Loucy (cell line): ENCODE data around the gene PPP3CA.

Experiments used
- H2AFZ ChIP-seq: fragments of 200-600 bp; sonication (generic); 2 replicates; pipeline ENCODE4 v1.6.0; 2016; ENCODE audit warnings: antibody characterized with exemption, mild to moderate bottlenecking, low read length, moderate library complexity
- H3F3A ChIP-seq: fragments of 200-600 bp; 2 replicates; pipeline ENCODE4 v1.6.0; 2016; ENCODE audit warnings: antibody characterized with exemption, low read depth, mild to moderate bottlenecking
- H3K27me3 ChIP-seq: fragments of 200-600 bp; sonication (generic); 2 replicates; pipeline ENCODE4 v1.6.1; 2014; ENCODE audit warnings: low read length, mild to moderate bottlenecking; ENCODE audit not compliant: insufficient read depth, poor library complexity, severe bottlenecking
- H3K36me3 ChIP-seq: fragments of 200-600 bp; sonication (generic); 2 replicates; pipeline ENCODE4 v1.6.1; 2016; ENCODE audit warnings: low read length; ENCODE audit not compliant: insufficient read depth
- H3K4me1 ChIP-seq: fragments of 200-600 bp; sonication (generic); 2 replicates; pipeline ENCODE4 v1.5.1; 2014; ENCODE audit warnings: low read length, mild to moderate bottlenecking; ENCODE audit not compliant: insufficient read depth, poor library complexity, severe bottlenecking
- H3K4me2 ChIP-seq: fragments of 200-600 bp; sonication (generic); 2 replicates; pipeline ENCODE4 v1.6.0; 2014; ENCODE audit warnings: antibody characterized with exemption, low read length, low read depth, mild to moderate bottlenecking; ENCODE audit not compliant: poor library complexity, severe bottlenecking
- H3K4me3 ChIP-seq: fragments of 200-600 bp; sonication (generic); 2 replicates; pipeline ENCODE4 v1.5.1; 2014; ENCODE audit warnings: low read length, mild to moderate bottlenecking, mixed read lengths; ENCODE audit not compliant: poor library complexity, severe bottlenecking
- H3K79me2 ChIP-seq: fragments of 200-600 bp; sonication (generic); 2 replicates; pipeline ENCODE4 v1.6.1; 2014; ENCODE audit warnings: low read length; ENCODE audit not compliant: insufficient read depth
- H3K9ac ChIP-seq: fragments of 200-600 bp; sonication (generic); 2 replicates; pipeline ENCODE4 v1.6.0; 2014; ENCODE audit warnings: mild to moderate bottlenecking, low read depth, low read length, moderate library complexity; ENCODE audit not compliant: poor library complexity, severe bottlenecking
- H3K9me2 ChIP-seq: fragments of 200-600 bp; sonication (generic); replicated peaks from 2 replicates; pipeline ENCODE4 v1.6.1; 2016; ENCODE audit warnings: low read depth, low read length, mixed read lengths
- H3K9me3 ChIP-seq: fragments of 200-600 bp; sonication (generic); 2 replicates; pipeline ENCODE4 v1.6.1; 2014; ENCODE audit warnings: mild to moderate bottlenecking, antibody characterized with exemption, low read length, low read depth; ENCODE audit not compliant: insufficient read depth
- H4K20me1 ChIP-seq: fragments of 200-600 bp; sonication (generic); 2 replicates; pipeline ENCODE4 v1.6.0; 2014; ENCODE audit warnings: antibody characterized with exemption, low read length, mild to moderate bottlenecking; ENCODE audit not compliant: insufficient read depth, poor library complexity, severe bottlenecking
- CTCF ChIP-seq: fragments of 200-600 bp; sonication (generic); conservative IDR thresholded peaks from 2 replicates; pipeline ENCODE4 v1.5.1; 2014; ENCODE audit warnings: mild to moderate bottlenecking, antibody characterized with exemption, low read length
- EZH2phosphoT487 ChIP-seq: fragments of 200-600 bp; IDR thresholded peaks from 2 replicates; pipeline ENCODE4 v1.6.1; 2018; ENCODE audit warnings: antibody characterized with exemption, mild to moderate bottlenecking, moderate library complexity, borderline replicate concordance

Gene PPP3CA

GRCh38 chr4:101065935-101066485 is 281.3 kb downstream of the PPP3CA start:
- H3K9me2 ChIP-seq = no peaks in the 10 kb centered on the region
- H3K9me3 ChIP-seq = no peaks in the 10 kb centered on the region
- H3K4me3 ChIP-seq = peak overlapping the region; percentile 26
- TF ChIP-seq CTCF (no peak), EZH2phosphoT487 (no peak)
- peak overlapping the region; percentile 50 for H3K9ac ChIP-seq
- peak overlapping the region; percentile 67 for H3K4me2 ChIP-seq
- no peaks in the 10 kb centered on the region for H3K27me3 ChIP-seq
- no peaks in the 10 kb centered on the region for H3K79me2 ChIP-seq
- H2AFZ ChIP-seq = no peak overlapping the region
- H3F3A ChIP-seq = peaks cover 11% of the 10 kb centered on the region; the same call in 1 of the 2 replicates
- H4K20me1 ChIP-seq = no peaks in the 10 kb centered on the region
- peaks cover 7% of the 10 kb centered on the region; the same call in 1 of the 2 replicates for H3K36me3 ChIP-seq
- H3K4me1 ChIP-seq = peaks cover 31% of the 10 kb centered on the region

GRCh38 chr4:101065346-101065745 is 282.0 kb downstream of the PPP3CA start:
- H3K36me3 ChIP-seq = peaks cover 10% of the 10 kb centered on the region; the same call in 1 of the 2 replicates
- H3K9me3 ChIP-seq = no peaks in the 10 kb centered on the region
- peak overlapping the region; percentile 67 for H3K4me2 ChIP-seq
- no peaks in the 10 kb centered on the region for H4K20me1 ChIP-seq
- peak overlapping the region; percentile 50 for H3K9ac ChIP-seq
- H3K27me3 ChIP-seq = no peaks in the 10 kb centered on the region
- H3K9me2 ChIP-seq = no peaks in the 10 kb centered on the region
- H3F3A ChIP-seq = peaks cover 11% of the 10 kb centered on the region; the same call in 1 of the 2 replicates
- H3K79me2 ChIP-seq = no peaks in the 10 kb centered on the region
- peak overlapping the region; percentile 26 for H3K4me3 ChIP-seq
- TF ChIP-seq CTCF (no peak), EZH2phosphoT487 (0 out of 2 replicates have a peak, but pooled peaks have one; percentile 3)
- peaks cover 31% of the 10 kb centered on the region for H3K4me1 ChIP-seq
- H2AFZ ChIP-seq = no peak overlapping the region

GRCh38 chr4:101064541-101065180 is 282.7 kb downstream of the PPP3CA start:
- TF ChIP-seq EZH2phosphoT487 (no peak), CTCF (no peak)
- peaks cover 11% of the 10 kb centered on the region; the same call in 1 of the 2 replicates for H3F3A ChIP-seq

More at GRCh38 chr4:101064541-101065180, 282.7 kb downstream of the PPP3CA start:
- Histone ChIP-seq H3K27me3 (no peaks in the 10 kb centered on the region), H3K9ac (no peak overlapping the region), H3K4me2 (peak overlapping the region; percentile 67), H2AFZ (no peak overlapping the region), H3K79me2 (no peaks in the 10 kb centered on the region), H3K4me1 (peaks cover 31% of the 10 kb centered on the region), H4K20me1 (no peaks in the 10 kb centered on the region), H3K9me2 (no peaks in the 10 kb centered on the region), H3K4me3 (peak overlapping the region; percentile 26), H3K36me3 (peaks cover 12% of the 10 kb centered on the region; the same call in 1 of the 2 replicates), H3K9me3 (no peaks in the 10 kb centered on the region)
